ENCODE measurements around the gene KDM2B. TPM values are rescaled to one million over a fixed set of nuclear protein-coding genes. Genes with fewer than 3 reads are reported as not detected.
A peak's percentile ranks its signal among the peaks of the same experiment; 100 is the strongest.

KDM2B gene
- total RNA-seq, 2 donors from 2014 or later = 18.1 to 39.3 TPM

DNA sequence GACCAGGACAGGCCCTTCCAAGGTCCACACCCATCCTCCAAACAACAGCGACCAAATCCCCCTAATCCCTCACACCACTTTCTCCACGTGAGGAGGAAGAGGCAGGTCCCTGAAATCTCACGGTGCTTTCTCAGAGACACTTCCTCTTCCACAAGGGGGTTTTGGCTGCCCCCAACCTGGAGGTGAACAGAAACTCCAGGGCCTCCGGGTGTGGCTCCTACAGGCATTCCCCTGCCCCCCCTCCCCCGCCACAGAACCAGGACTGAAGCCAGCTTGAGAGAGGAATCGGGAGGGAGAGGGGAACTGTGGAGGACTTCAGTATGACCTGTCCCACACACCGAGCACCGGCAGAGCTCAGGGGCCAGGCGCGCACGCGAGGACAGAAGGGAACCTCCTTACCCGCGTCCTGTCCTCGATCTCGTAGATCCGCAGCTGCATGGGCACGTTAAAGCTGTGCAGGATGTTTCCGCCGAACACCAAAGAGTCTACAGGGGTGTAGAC is 60.2 kb downstream of the KDM2B start:
- intact Hi-C loops (cut with DNase I) = no loop called here
- WGBS = 74% methylated on average over 20 of the region's 20 CpGs
- Histone ChIP-seq H3K9me3 (no peaks in the 10 kb centered on the region), H3K4me1 (replicated peaks) (no peaks in the 10 kb centered on the region), H3K36me3 (no peaks in the 10 kb centered on the region), H3K27ac (no peak overlapping the region), H3K27me3 (replicated peaks; ENCODE audit: insufficient read depth) (no peaks in the 10 kb centered on the region), H3K4me3 (no peak overlapping the region)
- DNase-seq (ENCODE audit: low spot score) = no peak
- TF ChIP-seq, protein P1, sequence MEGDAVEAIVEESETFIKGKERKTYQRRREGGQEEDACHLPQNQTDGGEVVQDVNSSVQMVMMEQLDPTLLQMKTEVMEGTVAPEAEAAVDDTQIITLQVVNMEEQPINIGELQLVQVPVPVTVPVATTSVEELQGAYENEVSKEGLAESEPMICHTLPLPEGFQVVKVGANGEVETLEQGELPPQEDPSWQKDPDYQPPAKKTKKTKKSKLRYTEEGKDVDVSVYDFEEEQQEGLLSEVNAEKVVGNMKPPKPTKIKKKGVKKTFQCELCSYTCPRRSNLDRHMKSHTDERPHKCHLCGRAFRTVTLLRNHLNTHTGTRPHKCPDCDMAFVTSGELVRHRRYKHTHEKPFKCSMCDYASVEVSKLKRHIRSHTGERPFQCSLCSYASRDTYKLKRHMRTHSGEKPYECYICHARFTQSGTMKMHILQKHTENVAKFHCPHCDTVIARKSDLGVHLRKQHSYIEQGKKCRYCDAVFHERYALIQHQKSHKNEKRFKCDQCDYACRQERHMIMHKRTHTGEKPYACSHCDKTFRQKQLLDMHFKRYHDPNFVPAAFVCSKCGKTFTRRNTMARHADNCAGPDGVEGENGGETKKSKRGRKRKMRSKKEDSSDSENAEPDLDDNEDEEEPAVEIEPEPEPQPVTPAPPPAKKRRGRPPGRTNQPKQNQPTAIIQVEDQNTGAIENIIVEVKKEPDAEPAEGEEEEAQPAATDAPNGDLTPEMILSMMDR (IDR thresholded peaks at IDR 0.05) = no peak
- no peak for TF ChIP-seq POLR2A (IDR thresholded peaks at IDR 0.05)
- no peak for TF ChIP-seq POLR2AphosphoS5 (IDR thresholded peaks at IDR 0.05)

DNA sequence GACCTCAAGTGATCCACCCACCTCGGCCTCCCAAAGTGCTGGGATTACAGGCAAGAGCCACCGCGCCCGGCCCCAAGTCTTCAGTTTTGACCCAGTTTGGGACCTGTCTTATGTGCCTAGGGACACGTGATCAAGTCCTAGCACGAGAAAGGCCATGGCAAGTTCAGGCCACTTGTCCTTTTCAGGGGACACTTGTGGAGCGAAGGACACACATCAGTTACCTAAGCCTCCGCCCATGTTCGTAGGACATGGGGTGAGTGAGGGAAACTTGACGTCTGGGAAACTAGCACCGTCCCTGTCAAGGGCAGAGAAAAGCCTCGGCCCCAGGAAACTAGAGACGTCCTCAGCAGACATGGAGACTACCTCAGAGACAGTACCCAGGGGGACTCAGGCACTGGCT is 60.7 kb downstream of the KDM2B start:
- H3K9me3 ChIP-seq = no peaks in the 10 kb centered on the region
- DNase-seq (ENCODE audit: low spot score) = no peak

DNA sequence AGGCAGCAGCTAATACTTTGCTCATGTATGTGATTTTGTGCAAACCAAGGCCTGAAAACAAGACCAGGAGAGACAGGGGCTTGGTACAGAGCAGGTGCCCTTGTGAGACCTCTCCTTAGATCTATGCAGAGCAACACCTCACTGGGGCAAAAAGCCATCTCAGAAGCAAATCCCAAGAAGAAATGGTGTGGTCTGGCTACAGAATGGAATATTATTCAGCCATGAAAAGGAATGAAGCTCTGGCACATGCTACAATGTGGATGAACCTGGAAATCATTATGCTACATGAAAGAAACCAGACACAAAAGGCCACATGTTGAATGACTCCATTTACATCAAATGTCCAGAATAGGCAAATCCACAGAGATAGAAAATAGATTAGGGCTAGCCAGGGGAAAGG is 61.6 kb downstream of the KDM2B start:
- no peaks in the 10 kb centered on the region for H3K27me3 ChIP-seq (replicated peaks; ENCODE audit: insufficient read depth)
- DNase-seq (ENCODE audit: low spot score) = no peak
- TF ChIP-seq, protein P1 (IDR thresholded peaks at IDR 0.05) = no peak
- TF ChIP-seq POLR2AphosphoS5 (IDR thresholded peaks at IDR 0.05) (no peak), POLR2A (IDR thresholded peaks at IDR 0.05) (no peak)
- H3K4me3 ChIP-seq = no peak overlapping the region
- H3K27ac ChIP-seq = no peak overlapping the region
- H3K36me3 ChIP-seq = no peaks in the 10 kb centered on the region
- no peaks in the 10 kb centered on the region for H3K4me1 ChIP-seq (replicated peaks)
- no peaks in the 10 kb centered on the region for H3K9me3 ChIP-seq
- intact Hi-C loops (cut with DNase I) = no loop called here

More for the DNA sequence above, 60.7 kb downstream of the KDM2B start:
- no peaks in the 10 kb centered on the region for H3K4me1 ChIP-seq (replicated peaks)
- no peak for TF ChIP-seq POLR2A (IDR thresholded peaks at IDR 0.05)
- TF ChIP-seq, protein P1 (IDR thresholded peaks at IDR 0.05) = no peak
- no peak for TF ChIP-seq POLR2AphosphoS5 (IDR thresholded peaks at IDR 0.05)
- intact Hi-C loops (cut with DNase I) = no loop called here
- no peaks in the 10 kb centered on the region for H3K27me3 ChIP-seq (replicated peaks; ENCODE audit: insufficient read depth)
- H3K27ac ChIP-seq = no peak overlapping the region
- WGBS = 95% methylated on average over 13 of the region's 13 CpGs
- H3K4me3 ChIP-seq = no peak overlapping the region
- no peaks in the 10 kb centered on the region for H3K36me3 ChIP-seq

DNA sequence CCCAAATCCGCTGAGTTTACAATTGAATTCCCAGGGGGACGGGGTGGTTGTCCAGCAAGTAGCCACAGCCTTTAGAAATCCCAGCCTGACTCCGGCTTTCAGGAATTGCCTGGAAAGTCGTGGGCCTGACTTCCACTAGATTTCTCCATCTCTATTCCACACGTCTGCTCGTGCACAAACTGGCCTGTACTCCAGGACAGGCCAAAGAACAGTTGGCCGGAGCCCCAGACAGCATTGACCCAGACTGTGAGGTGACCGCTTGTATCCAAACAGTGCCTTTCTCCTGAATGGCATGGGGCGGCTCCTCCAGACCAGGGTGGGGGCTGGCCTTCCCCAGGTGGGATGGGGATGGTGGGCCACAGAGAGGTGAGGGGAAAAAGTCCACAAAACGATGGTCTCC is 62.2 kb downstream of the KDM2B start:
- H3K4me1 ChIP-seq (replicated peaks) = no peaks in the 10 kb centered on the region
- no peaks in the 10 kb centered on the region for H3K9me3 ChIP-seq
- H3K36me3 ChIP-seq = no peaks in the 10 kb centered on the region
- WGBS = 68% methylated on average over 10 of the region's 10 CpGs
- no peak for DNase-seq (ENCODE audit: low spot score)
- no peaks in the 10 kb centered on the region for H3K27me3 ChIP-seq (replicated peaks; ENCODE audit: insufficient read depth)
- no peak overlapping the region for H3K4me3 ChIP-seq
- TF ChIP-seq POLR2AphosphoS5 (IDR thresholded peaks at IDR 0.05) = no peak
- TF ChIP-seq, protein P1 (IDR thresholded peaks at IDR 0.05) = no peak
- no peak for TF ChIP-seq POLR2A (IDR thresholded peaks at IDR 0.05)
- intact Hi-C loops (cut with DNase I) = no loop called here
- H3K27ac ChIP-seq = peak overlapping the region in 1 of 2 donors; percentile 13

DNA sequence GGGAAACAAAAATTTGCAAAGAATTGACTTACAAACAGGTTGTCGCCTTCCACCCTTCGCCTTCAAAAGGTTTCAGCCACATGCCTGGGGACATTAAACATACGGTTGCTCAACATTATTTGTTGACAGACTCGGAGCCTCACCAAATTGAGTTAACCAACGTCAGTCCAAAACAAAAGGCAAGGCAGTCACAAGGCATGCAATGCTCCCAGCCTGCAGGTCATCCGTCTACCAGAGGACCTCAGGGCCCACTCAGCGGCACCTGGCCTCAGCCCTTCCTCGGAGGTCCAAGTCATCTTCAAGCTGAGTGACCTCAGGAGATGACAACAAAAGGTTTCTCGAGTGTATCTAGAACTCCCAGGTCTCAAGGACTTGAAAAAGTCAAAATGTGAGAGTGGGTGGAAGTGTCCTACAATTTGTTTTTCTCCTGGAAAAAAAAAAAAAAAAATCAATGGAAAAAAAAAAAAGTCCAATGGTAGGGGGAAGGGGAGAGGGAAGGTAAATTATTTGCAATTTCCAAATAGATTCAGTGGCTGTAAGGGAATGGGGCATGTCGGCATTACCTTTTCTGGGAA is 64.3 kb downstream of the KDM2B start:
- DNase-seq (ENCODE audit: low spot score) = no peak
- TF ChIP-seq POLR2AphosphoS5 (IDR thresholded peaks at IDR 0.05) (no peak), POLR2A (IDR thresholded peaks at IDR 0.05) (no peak)
- TF ChIP-seq, protein P1 (IDR thresholded peaks at IDR 0.05) = no peak
- Histone ChIP-seq H3K27ac (no peak overlapping the region), H3K27me3 (replicated peaks; ENCODE audit: insufficient read depth) (no peaks in the 10 kb centered on the region), H3K4me1 (replicated peaks) (no peaks in the 10 kb centered on the region), H3K4me3 (no peak overlapping the region), H3K36me3 (no peaks in the 10 kb centered on the region), H3K9me3 (no peaks in the 10 kb centered on the region)
- intact Hi-C loops (cut with DNase I) = no loop called here
- WGBS = 88% methylated on average over 10 of the region's 10 CpGs

Measured in prostate gland (tissue), 2 donors.